ENCODE measurements around the gene LATS1.

GRCh38 chr6:149729824-149730223 lies 11.9 kb upstream of the LATS1 start:
- TF ChIP-seq POLR2A (IDR thresholded peaks at IDR 0.05; ENCODE audit: low read depth, low read length) (no peak), POLR2AphosphoS5 (IDR thresholded peaks at IDR 0.05; ENCODE audit: low read depth, low read length) (no peak)

Measured in GM12892 (cell line).